ENCODE data around the gene PLEKHM3. TPM values are rescaled to one million over a fixed set of nuclear protein-coding genes. Genes with fewer than 3 reads are reported as not detected.

PLEKHM3 gene
- total RNA-seq, 1 donor from 2014 or later: 12.1 TPM

GRCh38 chr2:207974216-207974605 lies 51.1 kb downstream of the PLEKHM3 start:
- Mint-ChIP-seq H3K9me3 (no peaks in the 10 kb centered on the region), H3K27ac (peak overlapping the region; percentile 3), H3K4me1 (ENCODE audit: unreplicated experiment) (peaks cover 12% of the 10 kb centered on the region), H3K27me3 (peaks cover 3% of the 10 kb centered on the region), H3K4me3 (no peak overlapping the region), H3K36me3 (no peaks in the 10 kb centered on the region)
- TF ChIP-seq CTCF (conservative IDR thresholded peaks at IDR 0.05): no peak
- DNase-seq (ENCODE audit: extremely low spot score, unreplicated experiment): no peak

DNA sequence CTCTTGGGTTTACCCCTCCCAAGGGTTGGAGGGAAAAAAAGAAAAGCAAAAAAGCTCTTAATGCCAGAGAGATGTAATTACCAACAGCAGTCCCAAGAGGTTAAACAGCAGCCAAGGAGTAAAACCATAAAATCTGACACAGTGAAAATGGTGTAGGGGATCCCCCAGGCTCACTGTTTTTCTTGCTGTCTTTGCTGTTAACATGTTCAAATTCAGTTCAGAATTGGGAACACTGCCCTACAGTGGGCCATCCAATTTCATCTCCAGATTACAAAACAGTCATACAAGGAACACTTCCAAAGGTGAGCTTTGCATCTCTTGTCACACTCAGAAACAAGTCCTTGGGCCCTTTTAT lies 54.5 kb downstream of the PLEKHM3 start:
- H3K27ac Mint-ChIP-seq: no peak overlapping the region
- no peak for DNase-seq (ENCODE audit: extremely low spot score, unreplicated experiment)
- no peaks in the 10 kb centered on the region for H3K36me3 Mint-ChIP-seq
- H3K27me3 Mint-ChIP-seq: peaks cover 15% of the 10 kb centered on the region
- H3K4me3 Mint-ChIP-seq: no peak overlapping the region
- H3K9me3 Mint-ChIP-seq: no peaks in the 10 kb centered on the region
- H3K4me1 Mint-ChIP-seq (ENCODE audit: unreplicated experiment): peaks cover 12% of the 10 kb centered on the region
- TF ChIP-seq CTCF (conservative IDR thresholded peaks at IDR 0.05): no peak

GRCh38 chr2:207970147-207970825 lies 55.0 kb downstream of the PLEKHM3 start:
- Mint-ChIP-seq H3K36me3 (no peaks in the 10 kb centered on the region), H3K4me1 (ENCODE audit: unreplicated experiment) (peaks cover 12% of the 10 kb centered on the region), H3K4me3 (peak overlapping the region; percentile 48), H3K9me3 (no peaks in the 10 kb centered on the region), H3K27me3 (peaks cover 15% of the 10 kb centered on the region), H3K27ac (peak overlapping the region; percentile 33)
- no peak for DNase-seq (ENCODE audit: extremely low spot score, unreplicated experiment)
- TF ChIP-seq CTCF (conservative IDR thresholded peaks at IDR 0.05): no peak

DNA sequence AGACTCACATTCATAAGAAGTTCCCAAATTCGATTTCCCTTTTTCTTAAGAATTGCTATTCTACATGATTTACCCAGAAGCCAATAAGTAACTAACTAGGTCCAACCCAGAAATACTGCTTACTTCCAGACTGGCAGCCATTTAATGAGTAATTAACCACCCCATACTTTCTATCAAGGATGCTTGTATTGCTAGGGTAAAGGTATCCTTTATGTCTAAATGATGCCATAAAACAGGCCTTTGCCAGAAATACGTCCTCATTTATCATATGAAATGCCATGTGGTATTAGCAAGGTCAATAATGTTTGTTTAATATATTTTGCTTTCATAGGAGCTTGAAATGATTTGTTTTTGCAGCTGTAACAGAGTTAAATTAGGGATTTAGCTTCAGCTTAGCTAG lies 56.1 kb downstream of the PLEKHM3 start:
- TF ChIP-seq CTCF (conservative IDR thresholded peaks at IDR 0.05): no peak
- Mint-ChIP-seq H3K27me3 (peaks cover 21% of the 10 kb centered on the region), H3K9me3 (no peaks in the 10 kb centered on the region), H3K27ac (no peak overlapping the region), H3K4me3 (no peak overlapping the region), H3K4me1 (ENCODE audit: unreplicated experiment) (peaks cover 12% of the 10 kb centered on the region), H3K36me3 (no peaks in the 10 kb centered on the region)
- DNase-seq (ENCODE audit: extremely low spot score, unreplicated experiment): no peak

DNA sequence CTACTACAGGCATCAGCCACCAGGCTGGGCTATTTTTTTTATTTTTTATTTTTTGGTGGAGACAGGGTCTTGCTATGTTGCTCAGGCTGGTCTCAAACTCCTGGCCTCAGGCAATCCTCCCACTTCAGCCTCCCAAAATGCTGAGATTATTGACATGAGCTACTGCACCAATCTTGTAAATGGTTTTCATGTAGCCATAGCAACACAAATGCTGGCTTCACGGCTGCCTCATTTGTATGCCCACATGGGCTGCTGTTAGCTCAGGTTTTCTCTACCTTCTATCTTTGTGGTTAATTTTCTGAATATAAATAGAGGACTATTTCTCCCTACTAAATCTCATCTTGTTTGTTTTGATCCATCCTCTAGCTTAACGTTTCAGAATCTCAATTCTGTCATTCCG lies 58.2 kb downstream of the PLEKHM3 start:
- no peak overlapping the region for H3K4me3 Mint-ChIP-seq
- peaks cover 12% of the 10 kb centered on the region for H3K4me1 Mint-ChIP-seq (ENCODE audit: unreplicated experiment)
- peaks cover 8% of the 10 kb centered on the region for H3K9me3 Mint-ChIP-seq
- no peak overlapping the region for H3K27ac Mint-ChIP-seq
- no peak for TF ChIP-seq CTCF (conservative IDR thresholded peaks at IDR 0.05)
- H3K27me3 Mint-ChIP-seq: peaks cover 22% of the 10 kb centered on the region
- no peak for DNase-seq (ENCODE audit: extremely low spot score, unreplicated experiment)
- H3K36me3 Mint-ChIP-seq: peaks cover 8% of the 10 kb centered on the region

GRCh38 chr2:207960911-207961310 lies 64.4 kb downstream of the PLEKHM3 start:
- H3K36me3 Mint-ChIP-seq: peaks cover 14% of the 10 kb centered on the region
- H3K27me3 Mint-ChIP-seq: peaks cover 13% of the 10 kb centered on the region
- no peak for TF ChIP-seq CTCF (conservative IDR thresholded peaks at IDR 0.05)
- H3K27ac Mint-ChIP-seq: no peak overlapping the region
- H3K4me3 Mint-ChIP-seq: no peak overlapping the region
- peaks cover 8% of the 10 kb centered on the region for H3K9me3 Mint-ChIP-seq
- H3K4me1 Mint-ChIP-seq (ENCODE audit: unreplicated experiment): no peaks in the 10 kb centered on the region
- DNase-seq (ENCODE audit: extremely low spot score, unreplicated experiment): no peak

All from type B pancreatic cell (in vitro differentiated cells).